ENCODE results near the gene ISCA1.

GRCh38 chr9:86222667-86223066 lies 59.7 kb downstream of the ISCA1 start:
- TF ChIP-seq ZNF274 (IDR thresholded peaks at IDR 0.05; ENCODE audit: insufficient read depth, insufficient read length) (no peak), CHD4 (IDR thresholded peaks at IDR 0.05) (no peak), REST (IDR thresholded peaks at IDR 0.05; ENCODE audit: low read depth, low read length) (no peak), ZBTB40 (IDR thresholded peaks at IDR 0.05; ENCODE audit: borderline replicate concordance) (no peak), IKZF2 (IDR thresholded peaks at IDR 0.05) (no peak), FOXK2 (IDR thresholded peaks at IDR 0.05) (no peak)

Data from GM12878 (cell line).